ENCODE results near the gene GXYLT1. TPM values are rescaled to one million over a fixed set of nuclear protein-coding genes. Genes with fewer than 3 reads are reported as not detected.
A peak's percentile ranks its signal among the peaks of the same experiment; 100 is the strongest.
"Not testable (repeated sequence)": the region's sequence is repeated elsewhere in the genome, so short reads cannot be mapped to it uniquely, and the experiment has no call there.

Gene GXYLT1, protein sequence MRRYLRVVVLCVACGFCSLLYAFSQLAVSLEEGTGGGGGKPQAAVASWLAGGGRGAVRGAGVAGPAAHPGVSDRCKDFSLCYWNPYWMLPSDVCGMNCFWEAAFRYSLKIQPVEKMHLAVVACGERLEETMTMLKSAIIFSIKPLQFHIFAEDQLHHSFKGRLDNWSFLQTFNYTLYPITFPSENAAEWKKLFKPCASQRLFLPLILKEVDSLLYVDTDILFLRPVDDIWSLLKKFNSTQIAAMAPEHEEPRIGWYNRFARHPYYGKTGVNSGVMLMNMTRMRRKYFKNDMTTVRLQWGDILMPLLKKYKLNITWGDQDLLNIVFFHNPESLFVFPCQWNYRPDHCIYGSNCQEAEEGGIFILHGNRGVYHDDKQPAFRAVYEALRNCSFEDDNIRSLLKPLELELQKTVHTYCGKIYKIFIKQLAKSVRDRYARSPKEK
- 11.8 TPM for total RNA-seq

- Histone ChIP-seq H3K27ac (peak within 1 kb of the TSS; percentile 75), H3K9me3 (no peaks in the 10 kb centered on the region), H3K4me3 (peak within 1 kb of the TSS; percentile 55 to 94), H3K4me1 (peaks cover 23% of the 10 kb centered on the region), H3K36me3 (no peaks in the 10 kb centered on the region), H3K27me3 (no peaks in the 10 kb centered on the region)
- TF ChIP-seq POLR2A (IDR thresholded peaks at IDR 0.05): peak in 1 of 2 donors; percentile 60
- peak; percentile 42 to 74 for TF ChIP-seq POLR2AphosphoS5 (IDR thresholded peaks at IDR 0.05; ENCODE audit: insufficient read depth in 1 of 2, low read depth in 1 of 2)
- TF ChIP-seq CTCF (IDR thresholded peaks at IDR 0.05): no peak
- intact Hi-C loops (cut with DNase I): loop anchor here (10.0 kb wide), 1 partner anchor 90 kb away; the partner anchor contains the start of gene YAF2
- DNase-seq (ENCODE audit: extremely low spot score in 2 of 2): no peak
These were observed at the start of gene GXYLT1 for GRCh38 chr12:42144408-42145196. GXYLT1 (minus strand) TSS chr12:42144874; CDS start chr12:42144646, 228 bp downstream.

DNA sequence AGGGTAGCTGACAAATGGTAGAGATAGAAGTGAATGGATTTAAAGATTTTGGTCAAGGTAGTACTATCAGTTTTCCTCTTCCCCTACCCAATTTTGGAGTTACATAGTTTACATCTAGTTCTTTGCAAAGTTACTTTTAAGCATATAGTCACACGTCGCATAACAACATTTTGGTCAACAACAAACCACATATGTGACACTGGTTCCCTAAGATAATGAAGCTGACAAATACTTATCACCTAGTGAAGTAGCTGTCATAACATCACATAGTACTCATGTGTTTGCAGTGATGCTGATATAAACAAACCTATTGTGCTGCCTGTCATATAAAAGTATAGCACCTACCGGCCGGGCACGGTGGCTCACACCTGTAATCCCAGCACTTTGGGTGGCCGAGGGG is 48.0 kb upstream of the GXYLT1 start:
- intact Hi-C loops (cut with DNase I): no loop called here
- no peak overlapping the region for H3K4me3 ChIP-seq
- TF ChIP-seq CTCF (IDR thresholded peaks at IDR 0.05) (no peak), POLR2AphosphoS5 (IDR thresholded peaks at IDR 0.05; ENCODE audit: insufficient read depth in 1 of 2, low read depth in 1 of 2) (no peak)
- H3K36me3 ChIP-seq: peaks cover 0 to 9% of the 10 kb centered on the region in 2 donors
- no peak for DNase-seq (ENCODE audit: extremely low spot score in 2 of 2)
- H3K4me1 ChIP-seq: no peaks in the 10 kb centered on the region
- H3K27me3 ChIP-seq: no peaks in the 10 kb centered on the region
- no peak overlapping the region for H3K27ac ChIP-seq
- H3K9me3 ChIP-seq: no peaks in the 10 kb centered on the region

DNA sequence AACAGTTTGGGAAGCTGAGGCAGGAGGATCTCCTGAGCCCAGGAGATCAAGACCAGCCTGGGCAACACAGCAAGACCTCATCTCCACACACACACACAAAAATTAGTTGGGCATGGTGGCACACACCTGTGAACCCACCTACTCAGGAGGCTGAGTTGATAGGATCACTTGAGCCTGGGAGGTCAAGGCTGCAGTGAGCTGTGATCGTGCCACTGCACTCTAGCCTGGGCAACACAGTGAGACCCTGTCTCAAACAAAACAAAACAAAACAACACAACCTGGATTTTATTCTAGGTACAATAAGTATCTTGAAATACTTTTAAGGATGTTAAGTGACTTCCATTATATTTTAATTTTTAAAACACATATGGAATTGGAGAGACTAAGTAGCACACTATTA is 47.6 kb upstream of the GXYLT1 start:
- Histone ChIP-seq H3K9me3 (no peaks in the 10 kb centered on the region), H3K4me1 (no peaks in the 10 kb centered on the region), H3K36me3 (peaks cover 0 to 9% of the 10 kb centered on the region in 2 donors), H3K27ac (no peak overlapping the region), H3K4me3 (no peak overlapping the region), H3K27me3 (no peaks in the 10 kb centered on the region)
- no peak for DNase-seq (ENCODE audit: extremely low spot score in 2 of 2)
- TF ChIP-seq CTCF (IDR thresholded peaks at IDR 0.05): no peak
- no peak for TF ChIP-seq POLR2AphosphoS5 (IDR thresholded peaks at IDR 0.05; ENCODE audit: insufficient read depth in 1 of 2, low read depth in 1 of 2)
- no peak for TF ChIP-seq POLR2A (IDR thresholded peaks at IDR 0.05)
- intact Hi-C loops (cut with DNase I): no loop called here

GRCh38 chr12:42190376-42190775 is 45.7 kb upstream of the GXYLT1 start:
- no peaks in the 10 kb centered on the region for H3K27me3 ChIP-seq
- TF ChIP-seq CTCF (IDR thresholded peaks at IDR 0.05) (no peak), POLR2AphosphoS5 (IDR thresholded peaks at IDR 0.05; ENCODE audit: insufficient read depth in 1 of 2, low read depth in 1 of 2) (no peak), POLR2A (IDR thresholded peaks at IDR 0.05) (no peak)
- H3K4me3 ChIP-seq: no peak overlapping the region
- peaks cover 0 to 9% of the 10 kb centered on the region in 2 donors for H3K36me3 ChIP-seq
- intact Hi-C loops (cut with DNase I): no loop called here
- no peaks in the 10 kb centered on the region for H3K9me3 ChIP-seq
- H3K27ac ChIP-seq: no peak overlapping the region
- H3K4me1 ChIP-seq: no peaks in the 10 kb centered on the region
- no peak for DNase-seq (ENCODE audit: extremely low spot score in 2 of 2)

DNA sequence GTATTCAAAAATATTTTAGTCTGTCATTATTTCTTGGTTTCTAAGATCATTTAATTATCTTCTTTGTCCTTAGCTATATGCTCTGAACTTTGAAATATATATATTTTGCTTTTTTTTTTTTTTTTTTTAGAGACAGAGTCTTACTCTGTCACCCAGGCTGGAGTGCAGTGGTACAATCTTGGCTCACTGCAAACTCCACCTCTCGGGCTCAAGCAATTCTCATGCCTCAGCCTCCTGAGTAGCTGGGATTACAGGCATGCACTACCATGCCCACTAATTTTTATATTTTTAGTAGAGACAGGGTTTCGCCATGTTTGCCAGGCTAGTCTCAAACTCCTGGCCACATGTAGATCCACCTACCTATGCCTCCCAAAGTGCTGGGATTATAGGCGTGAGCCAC is 43.6 kb upstream of the GXYLT1 start:
- H3K27ac ChIP-seq; H3K36me3 ChIP-seq; H3K9me3 ChIP-seq; H3K27me3 ChIP-seq; H3K4me1 ChIP-seq; intact Hi-C loops (cut with DNase I); H3K4me3 ChIP-seq; DNase-seq (ENCODE audit: extremely low spot score in 2 of 2): not testable (repeated sequence)

All from vagina (tissue), 2 donors.